HepG2 (cell line): ENCODE data around the gene MAFB. TPM values are rescaled to one million over a fixed set of nuclear protein-coding genes. Genes with fewer than 3 reads are reported as not detected.

ENCODE experiments used
- ARNTL ChIP-seq: sonication (generic); formaldehyde crosslinking; IDR thresholded peaks from 2 replicates; pipeline ENCODE4 v1.4.0; 2020; ENCODE audit warnings: mild to moderate bottlenecking, missing genetic modification reagents
- BHLHE40 ChIP-seq: IDR thresholded peaks from 2 replicates; pipeline ENCODE4 v1.6.1; 2011; ENCODE audit warnings: low read length, improper control_type of control experiment
- CBX2 ChIP-seq, 2 experiments: fragments of 200-600 bp in 1 of 2; sonication (generic); formaldehyde crosslinking in 1 of 2; IDR thresholded peaks; 2 replicates each; pipeline versions ENCODE4 v1.7.0 to v1.8.1; 2018 to 2022; ENCODE audit warnings: low read depth in 2 of 2, low read length in 1 of 2, mild to moderate bottlenecking in 1 of 2, missing genetic modification reagents in 1 of 2
- DNMT3B ChIP-seq: conservative IDR thresholded peaks from 2 replicates; pipeline ENCODE4 v1.6.1; 2016; ENCODE audit warnings: missing biosample characterization, control low read depth
- ELF3 ChIP-seq: IDR thresholded peaks from 2 replicates; pipeline ENCODE4 v1.6.1; 2016; ENCODE audit warnings: missing genetic modification reagents, missing compliant biosample characterization
- FOXC1 ChIP-seq: sonication (generic); formaldehyde crosslinking; IDR thresholded peaks from 2 replicates; pipeline ENCODE4 v1.8.0; 2022; ENCODE audit warnings: mild to moderate bottlenecking, missing genetic modification reagents, borderline replicate concordance
- GATA4 ChIP-seq: sonication (generic); IDR thresholded peaks from 2 replicates; pipeline ENCODE4 v1.6.1; 2016; ENCODE audit warnings: antibody characterized with exemption, low read depth, borderline replicate concordance
- KLF12 ChIP-seq: sonication (generic); formaldehyde crosslinking; IDR thresholded peaks from 2 replicates; pipeline ENCODE4 v1.4.0; 2020; ENCODE audit warnings: missing genetic modification reagents, borderline replicate concordance
- MIER3 ChIP-seq: IDR thresholded peaks from 2 replicates; pipeline ENCODE4 v1.6.1; 2016; ENCODE audit warnings: missing compliant biosample characterization, borderline replicate concordance
- PAX8 ChIP-seq: sonication (generic); formaldehyde crosslinking; IDR thresholded peaks from 2 replicates; pipeline ENCODE4 v1.8.0; 2022; ENCODE audit warnings: mild to moderate bottlenecking, missing genetic modification reagents, borderline replicate concordance
- RBAK ChIP-seq: sonication (generic); formaldehyde crosslinking; IDR thresholded peaks from 2 replicates; pipeline ENCODE4 v1.5.1; 2020; ENCODE audit warnings: mild to moderate bottlenecking, missing genetic modification reagents
- REXO4 ChIP-seq: sonication (generic); formaldehyde crosslinking; IDR thresholded peaks from 2 replicates; pipeline ENCODE4 v1.8.0; 2022; ENCODE audit warnings: missing genetic modification reagents, mild to moderate bottlenecking, borderline replicate concordance
- TARDBP ChIP-seq: sonication (generic); formaldehyde crosslinking; IDR thresholded peaks from 2 replicates; pipeline ENCODE4 v1.8.0; 2022; ENCODE audit warnings: mild to moderate bottlenecking, missing genetic modification reagents
- ZFP36L1 ChIP-seq: sonication (generic); formaldehyde crosslinking; IDR thresholded peaks from 2 replicates; pipeline ENCODE4 v1.8.0; 2022; ENCODE audit warnings: mild to moderate bottlenecking, missing genetic modification reagents, moderate library complexity
- ZFY ChIP-seq: sonication (generic); formaldehyde crosslinking; IDR thresholded peaks from 2 replicates; pipeline ENCODE4 v1.4.0; 2020; ENCODE audit warnings: missing genetic modification reagents
- ZNF546 ChIP-seq: sonication (generic); formaldehyde crosslinking; conservative IDR thresholded peaks from 2 replicates; pipeline ENCODE4 v1.8.1; 2023; ENCODE audit warnings: mild to moderate bottlenecking, missing genetic modification reagents
- polyA plus RNA-seq, 8 experiments: library from polyadenylated mRNA; depleted of rRNA in 3 of 8; stranded (reverse) in 7 of 8; unstranded in 1 of 8; fragments of >200 nt; fragmentation: Illumina TruSeq in 4 of 8; extraction: Trizol in 4 of 8; gene quantifications; 2 replicates each; pipeline versions ENCODE4 v1.2.1 to v1.2.3, GENCODE V29; 2011 to 2016; ENCODE audit warnings: low read depth in 4 of 8, missing spikeins in 1 of 8, mixed read lengths in 1 of 8; ENCODE audit not compliant: insufficient read depth in 1 of 8
- total RNA-seq, 5 experiments: library from RNA; depleted of rRNA; stranded (reverse); fragments of >200 nt; fragmentation: Illumina TruSeq; extraction: Trizol; gene quantifications; 2 replicates each; pipeline ENCODE4 v1.2.3, GENCODE V29; 2016; ENCODE audit warnings: low read depth in 1 of 5
- TF ChIP-seq, protein P1 (sequence below): sonication (generic); formaldehyde crosslinking; IDR thresholded peaks from 2 replicates; pipeline ENCODE4 v1.4.0; 2020; ENCODE audit warnings: mild to moderate bottlenecking, missing genetic modification reagents
- TF ChIP-seq, protein P2 (sequence below): sonication (generic); formaldehyde crosslinking; IDR thresholded peaks from 2 replicates; pipeline ENCODE4 v1.4.0; 2020; ENCODE audit warnings: mild to moderate bottlenecking, missing genetic modification reagents
- TF ChIP-seq, protein P3 (sequence below): sonication (generic); formaldehyde crosslinking; IDR thresholded peaks from 2 replicates; pipeline ENCODE4 v1.5.0; 2020; ENCODE audit warnings: mild to moderate bottlenecking, missing genetic modification reagents, moderate library complexity

The MAFB gene
- total and polyA plus RNA-seq, 2 of the 13 experiments (the other 11 are each of a cell fraction or from before 2014, with no cell fraction given): 0.08 to 0.11 TPM

DNA sequence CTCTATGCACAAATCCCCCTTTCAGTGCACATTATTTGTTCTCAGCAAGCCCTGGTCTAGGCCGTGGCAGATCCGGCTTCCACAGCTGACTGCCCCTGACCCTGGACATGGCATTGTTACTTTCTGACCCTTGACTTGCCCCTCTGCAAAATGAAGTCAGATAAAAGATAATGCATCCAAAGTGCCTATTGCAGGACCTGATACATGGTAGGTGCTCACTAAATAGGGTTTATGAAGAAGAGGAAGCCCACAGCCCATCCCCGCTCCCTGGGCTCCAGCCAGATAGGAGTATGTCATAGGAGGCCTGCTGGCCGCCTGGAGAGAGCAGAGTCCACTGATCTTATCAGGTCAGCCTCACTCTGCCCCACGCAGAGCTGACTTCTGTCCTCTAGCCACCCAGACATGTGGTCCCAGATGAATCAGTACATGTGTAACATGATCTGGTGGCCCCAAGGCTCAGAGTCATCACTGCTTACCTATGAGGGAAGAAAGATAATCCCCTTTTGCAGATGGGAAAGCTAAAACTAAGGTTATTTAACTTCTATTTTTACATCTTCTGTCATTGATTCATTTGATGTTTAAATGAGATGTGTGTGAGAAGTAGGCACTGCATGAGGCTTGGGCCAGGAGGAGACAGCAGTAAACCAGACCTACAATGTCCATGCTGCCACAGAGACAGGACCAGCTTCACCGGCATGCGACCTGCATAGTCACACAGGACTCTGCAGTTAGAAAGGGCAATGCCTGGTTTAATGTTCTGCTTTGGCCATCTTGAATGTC, 20.4 kb downstream of the MAFB start (continued):
- TF ChIP-seq, protein P1, sequence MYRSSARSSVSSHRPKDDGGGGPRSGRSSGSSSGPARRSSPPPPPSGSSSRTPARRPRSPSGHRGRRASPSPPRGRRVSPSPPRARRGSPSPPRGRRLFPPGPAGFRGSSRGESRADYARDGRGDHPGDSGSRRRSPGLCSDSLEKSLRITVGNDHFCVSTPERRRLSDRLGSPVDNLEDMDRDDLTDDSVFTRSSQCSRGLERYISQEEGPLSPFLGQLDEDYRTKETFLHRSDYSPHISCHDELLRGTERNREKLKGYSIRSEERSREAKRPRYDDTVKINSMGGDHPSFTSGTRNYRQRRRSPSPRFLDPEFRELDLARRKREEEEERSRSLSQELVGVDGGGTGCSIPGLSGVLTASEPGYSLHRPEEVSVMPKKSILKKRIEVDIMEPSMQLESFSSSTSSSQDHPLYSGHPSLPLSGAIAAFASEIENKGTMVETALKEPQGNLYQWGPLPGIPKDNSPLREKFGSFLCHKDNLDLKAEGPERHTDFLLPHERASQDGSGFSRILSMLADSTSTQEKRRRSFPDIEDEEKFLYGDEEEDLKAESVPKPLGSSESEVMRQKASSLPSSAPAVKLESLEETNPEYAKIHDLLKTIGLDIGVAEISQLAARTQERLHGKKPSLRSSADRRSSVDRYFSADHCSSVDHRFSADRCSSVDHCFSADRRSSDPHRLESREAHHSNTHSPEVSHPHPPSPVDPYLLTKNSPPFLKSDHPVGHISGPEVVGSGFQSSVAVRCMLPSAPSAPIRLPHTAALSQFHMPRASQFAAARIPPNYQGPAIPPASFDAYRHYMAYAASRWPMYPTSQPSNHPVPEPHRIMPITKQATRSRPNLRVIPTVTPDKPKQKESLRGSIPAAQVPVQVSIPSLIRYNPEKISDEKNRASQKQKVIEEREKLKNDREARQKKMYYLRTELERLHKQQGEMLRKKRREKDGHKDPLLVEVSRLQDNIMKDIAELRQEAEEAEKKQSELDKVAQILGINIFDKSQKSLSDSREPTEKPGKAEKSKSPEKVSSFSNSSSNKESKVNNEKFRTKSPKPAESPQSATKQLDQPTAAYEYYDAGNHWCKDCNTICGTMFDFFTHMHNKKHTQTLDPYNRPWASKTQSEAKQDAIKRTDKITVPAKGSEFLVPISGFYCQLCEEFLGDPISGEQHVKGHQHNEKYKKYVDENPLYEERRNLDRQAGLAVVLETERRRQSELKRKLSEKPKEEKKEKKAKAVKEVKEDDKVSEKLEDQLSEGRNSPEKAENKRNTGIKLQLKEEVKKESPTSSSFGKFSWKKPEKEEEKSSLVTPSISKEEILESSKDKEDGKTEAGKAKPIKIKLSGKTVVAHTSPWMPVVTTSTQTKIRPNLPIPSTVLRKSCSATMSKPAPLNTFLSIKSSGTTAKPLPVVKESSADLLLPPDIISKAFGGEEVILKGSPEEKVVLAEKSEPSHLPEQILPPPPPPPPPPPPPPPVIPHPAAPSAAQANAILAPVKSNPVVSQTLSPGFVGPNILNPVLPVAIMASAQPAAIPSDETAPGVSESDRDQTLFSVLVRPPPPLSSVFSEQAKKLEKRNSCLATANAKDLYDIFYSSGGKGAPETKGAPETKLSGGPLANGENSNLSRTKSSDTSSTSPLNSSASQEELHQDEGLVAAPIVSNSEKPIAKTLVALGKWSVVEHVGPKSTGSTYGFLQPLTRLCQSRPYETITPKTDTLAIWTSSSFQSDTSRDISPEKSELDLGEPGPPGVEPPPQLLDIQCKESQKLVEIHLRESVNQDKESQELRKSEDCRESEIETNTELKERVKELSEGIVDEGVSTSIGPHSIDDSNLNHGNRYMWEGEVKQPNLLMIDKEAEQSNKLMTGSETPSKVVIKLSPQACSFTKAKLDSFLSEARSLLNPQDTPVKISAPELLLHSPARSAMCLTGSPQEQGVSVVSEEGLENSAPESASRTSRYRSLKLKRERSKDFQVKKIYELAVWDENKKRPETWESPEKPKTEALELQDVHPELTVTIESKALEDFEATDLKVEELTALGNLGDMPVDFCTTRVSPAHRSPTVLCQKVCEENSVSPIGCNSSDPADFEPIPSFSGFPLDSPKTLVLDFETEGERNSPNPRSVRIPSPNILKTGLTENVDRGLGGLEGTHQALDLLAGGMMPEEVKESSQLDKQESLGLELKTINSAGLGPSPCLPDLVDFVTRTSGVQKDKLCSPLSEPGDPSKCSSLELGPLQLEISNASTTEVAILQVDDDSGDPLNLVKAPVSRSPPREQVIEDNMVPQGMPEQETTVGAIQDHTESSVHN (CRISPR knock-in tag): no peak
- TF ChIP-seq, protein P2, sequence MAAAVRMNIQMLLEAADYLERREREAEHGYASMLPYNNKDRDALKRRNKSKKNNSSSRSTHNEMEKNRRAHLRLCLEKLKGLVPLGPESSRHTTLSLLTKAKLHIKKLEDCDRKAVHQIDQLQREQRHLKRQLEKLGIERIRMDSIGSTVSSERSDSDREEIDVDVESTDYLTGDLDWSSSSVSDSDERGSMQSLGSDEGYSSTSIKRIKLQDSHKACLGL (CRISPR knock-in tag): no peak
- TF ChIP-seq, protein P3, sequence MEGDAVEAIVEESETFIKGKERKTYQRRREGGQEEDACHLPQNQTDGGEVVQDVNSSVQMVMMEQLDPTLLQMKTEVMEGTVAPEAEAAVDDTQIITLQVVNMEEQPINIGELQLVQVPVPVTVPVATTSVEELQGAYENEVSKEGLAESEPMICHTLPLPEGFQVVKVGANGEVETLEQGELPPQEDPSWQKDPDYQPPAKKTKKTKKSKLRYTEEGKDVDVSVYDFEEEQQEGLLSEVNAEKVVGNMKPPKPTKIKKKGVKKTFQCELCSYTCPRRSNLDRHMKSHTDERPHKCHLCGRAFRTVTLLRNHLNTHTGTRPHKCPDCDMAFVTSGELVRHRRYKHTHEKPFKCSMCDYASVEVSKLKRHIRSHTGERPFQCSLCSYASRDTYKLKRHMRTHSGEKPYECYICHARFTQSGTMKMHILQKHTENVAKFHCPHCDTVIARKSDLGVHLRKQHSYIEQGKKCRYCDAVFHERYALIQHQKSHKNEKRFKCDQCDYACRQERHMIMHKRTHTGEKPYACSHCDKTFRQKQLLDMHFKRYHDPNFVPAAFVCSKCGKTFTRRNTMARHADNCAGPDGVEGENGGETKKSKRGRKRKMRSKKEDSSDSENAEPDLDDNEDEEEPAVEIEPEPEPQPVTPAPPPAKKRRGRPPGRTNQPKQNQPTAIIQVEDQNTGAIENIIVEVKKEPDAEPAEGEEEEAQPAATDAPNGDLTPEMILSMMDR: peak; percentile 23; the same call in 1 of the 2 replicates
- TF ChIP-seq DNMT3B (CRISPR knock-in tag) (no peak), REXO4 (CRISPR knock-in tag) (no peak), FOXC1 (CRISPR knock-in tag) (peak; percentile 87; the same call in 1 of the 2 replicates), BHLHE40 (peak; percentile 48; the same call in 1 of the 2 replicates), ZNF546 (CRISPR knock-in tag) (no peak), GATA4 (peak; percentile 76; the same call in 1 of the 2 replicates), CBX2 (IDR thresholded peaks at IDR 0.05; ENCODE audit: low read depth, low read length) (no peak), CBX2 (CRISPR knock-in tag; IDR thresholded peaks at IDR 0.05; ENCODE audit: low read depth) (no peak), ARNTL (CRISPR knock-in tag) (peak; percentile 87), KLF12 (CRISPR knock-in tag) (0 out of 2 replicates have a peak, but pooled peaks have one; percentile 44), RBAK (CRISPR knock-in tag) (no peak; the same call in 1 of the 2 replicates), TARDBP (CRISPR knock-in tag) (peak; percentile 89), ELF3 (CRISPR knock-in tag) (peak; percentile 83), MIER3 (CRISPR knock-in tag) (peak; percentile 89; the same call in 1 of the 2 replicates), PAX8 (CRISPR knock-in tag) (no peak), ZFY (CRISPR knock-in tag) (peak; percentile 54; the same call in 1 of the 2 replicates), ZFP36L1 (CRISPR knock-in tag) (0 out of 2 replicates have a peak, but pooled peaks have one; percentile 59)
